Measurements from ENCODE around the gene RNF225.

DNA sequence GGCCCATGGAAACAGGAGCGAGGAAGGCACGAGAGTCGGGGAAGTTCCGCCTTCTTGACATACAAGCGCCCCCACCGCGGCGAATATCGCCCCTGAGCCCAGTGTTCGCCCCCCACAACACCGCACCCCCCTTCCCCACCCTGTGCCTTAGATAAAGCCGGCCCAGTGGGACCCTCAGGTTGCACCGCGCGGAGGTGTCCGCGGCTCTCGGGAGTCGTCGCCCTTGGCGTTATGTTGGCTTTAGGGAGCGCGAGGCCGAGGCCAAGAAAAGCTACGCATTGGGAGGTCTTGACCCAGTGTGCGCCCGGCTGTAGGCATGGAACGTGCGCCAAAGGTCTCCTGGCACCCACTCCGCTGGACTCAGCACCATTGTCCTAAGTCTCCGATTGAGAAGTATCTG is 45.1 kb downstream of the RNF225 start:
- TF ChIP-seq, protein P1, sequence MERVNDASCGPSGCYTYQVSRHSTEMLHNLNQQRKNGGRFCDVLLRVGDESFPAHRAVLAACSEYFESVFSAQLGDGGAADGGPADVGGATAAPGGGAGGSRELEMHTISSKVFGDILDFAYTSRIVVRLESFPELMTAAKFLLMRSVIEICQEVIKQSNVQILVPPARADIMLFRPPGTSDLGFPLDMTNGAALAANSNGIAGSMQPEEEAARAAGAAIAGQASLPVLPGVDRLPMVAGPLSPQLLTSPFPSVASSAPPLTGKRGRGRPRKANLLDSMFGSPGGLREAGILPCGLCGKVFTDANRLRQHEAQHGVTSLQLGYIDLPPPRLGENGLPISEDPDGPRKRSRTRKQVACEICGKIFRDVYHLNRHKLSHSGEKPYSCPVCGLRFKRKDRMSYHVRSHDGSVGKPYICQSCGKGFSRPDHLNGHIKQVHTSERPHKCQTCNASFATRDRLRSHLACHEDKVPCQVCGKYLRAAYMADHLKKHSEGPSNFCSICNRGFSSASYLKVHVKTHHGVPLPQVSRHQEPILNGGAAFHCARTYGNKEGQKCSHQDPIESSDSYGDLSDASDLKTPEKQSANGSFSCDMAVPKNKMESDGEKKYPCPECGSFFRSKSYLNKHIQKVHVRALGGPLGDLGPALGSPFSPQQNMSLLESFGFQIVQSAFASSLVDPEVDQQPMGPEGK (CRISPR knock-in tag; IDR thresholded peaks at IDR 0.05; ENCODE audit: borderline replicate concordance), result no peak
- no peak for TF ChIP-seq ZFP3 (CRISPR knock-in tag; IDR thresholded peaks at IDR 0.05)
